DOHH2 (cell line): ENCODE data around the gene HGF.

Experiments
- H3F3A ChIP-seq: fragments of 200-600 bp; sonication (generic), shearing (Covaris generic); 2 replicates; pipeline ENCODE4 v1.6.0; 2016; ENCODE audit warnings: antibody characterized with exemption, mild to moderate bottlenecking; ENCODE audit not compliant: control insufficient read depth, insufficient read depth
- H3K27ac ChIP-seq: fragments of 200-600 bp; sonication (generic); 2 replicates; pipeline ENCODE4 v1.5.1; 2014; ENCODE audit warnings: low read depth, mild to moderate bottlenecking, low read length, moderate library complexity
- H3K27me3 ChIP-seq: fragments of 200-600 bp; sonication (generic); 2 replicates; pipeline ENCODE4 v1.6.1; 2014; ENCODE audit warnings: mild to moderate bottlenecking, low read length, mixed read lengths; ENCODE audit not compliant: control insufficient read depth
- H3K36me3 ChIP-seq: fragments of 200-600 bp; sonication (generic); 2 replicates; pipeline ENCODE4 v1.6.1; 2014; ENCODE audit warnings: mild to moderate bottlenecking, low read length, moderate library complexity, mixed read lengths; ENCODE audit not compliant: control insufficient read depth
- H3K4me1 ChIP-seq: fragments of 200-600 bp; sonication (generic); 2 replicates; pipeline ENCODE4 v1.6.1; 2014; ENCODE audit warnings: mild to moderate bottlenecking, low read length, mixed read lengths; ENCODE audit not compliant: control insufficient read depth
- H3K4me2 ChIP-seq: fragments of 200-600 bp; sonication (generic); 2 replicates; pipeline ENCODE4 v1.6.0; 2014; ENCODE audit warnings: mild to moderate bottlenecking, low read length, moderate library complexity
- H3K4me3 ChIP-seq: fragments of 200-600 bp; sonication (generic); 2 replicates; pipeline ENCODE4 v1.5.1; 2014; ENCODE audit warnings: mild to moderate bottlenecking, low read length, mixed read lengths
- H3K79me2 ChIP-seq: fragments of 200-600 bp; sonication (generic); 2 replicates; pipeline ENCODE4 v1.6.1; 2014; ENCODE audit warnings: mild to moderate bottlenecking, low read length, mixed read lengths; ENCODE audit not compliant: control insufficient read depth
- H3K9me2 ChIP-seq: fragments of 200-600 bp; sonication (generic); replicated peaks from 2 replicates; pipeline ENCODE4 v1.6.1; 2014; ENCODE audit warnings: mild to moderate bottlenecking, low read length, mixed read lengths; ENCODE audit not compliant: control insufficient read depth
- H3K9me3 ChIP-seq: fragments of 200-600 bp; sonication (generic); 2 replicates; pipeline ENCODE4 v1.6.1; 2014; ENCODE audit warnings: antibody characterized with exemption, low read length, mixed read lengths; ENCODE audit not compliant: control insufficient read depth, insufficient read depth
- H4K20me1 ChIP-seq: fragments of 200-600 bp; sonication (generic); 2 replicates; pipeline ENCODE4 v1.6.0; 2014; ENCODE audit warnings: low read depth, mild to moderate bottlenecking, antibody characterized with exemption, low read length, moderate library complexity; ENCODE audit not compliant: control insufficient read depth, insufficient read depth
- EZH2phosphoT487 ChIP-seq: fragments of 200-600 bp; sonication (generic); IDR thresholded peaks from 2 replicates; pipeline ENCODE4 v1.6.1; 2017; ENCODE audit warnings: borderline replicate concordance, mild to moderate bottlenecking, antibody characterized with exemption, low read length, moderate library complexity, mixed read lengths
- TF ChIP-seq, protein P1 (sequence below): fragments of 200-600 bp; sonication (generic); IDR thresholded peaks from one replicate; pipeline ENCODE4 v1.5.1; 2014; ENCODE audit warnings: antibody characterized with exemption, mild to moderate bottlenecking, low read depth, low read length; ENCODE audit not compliant: poor library complexity, severe bottlenecking

Gene HGF

DNA sequence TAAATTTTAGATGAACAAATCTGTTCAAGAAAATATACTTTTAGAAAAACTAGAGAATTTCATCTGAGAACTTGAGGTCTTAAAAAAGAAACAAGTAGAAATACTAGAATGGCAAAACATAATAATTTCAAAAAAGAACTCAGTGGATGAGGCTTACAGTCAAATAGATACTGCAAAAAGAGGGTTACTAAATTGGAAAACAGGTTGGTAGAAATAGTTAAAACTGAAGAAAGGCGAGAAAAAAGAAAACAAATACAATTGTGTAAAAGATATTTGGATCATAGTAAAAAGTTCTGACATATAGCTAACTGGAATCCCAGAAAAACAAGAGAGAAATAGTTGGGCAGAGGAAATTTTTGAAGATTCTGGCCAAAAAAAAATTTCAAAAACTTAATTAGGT, 117.6 kb downstream of the HGF start:
- no peaks in the 10 kb centered on the region for H3K79me2 ChIP-seq
- H3K36me3 ChIP-seq = no peaks in the 10 kb centered on the region
- H3K9me3 ChIP-seq = peaks cover 8% of the 10 kb centered on the region; the same call in 1 of the 2 replicates
- H3K27me3 ChIP-seq = no peaks in the 10 kb centered on the region
- no peak for TF ChIP-seq EZH2phosphoT487
- TF ChIP-seq, protein P1, sequence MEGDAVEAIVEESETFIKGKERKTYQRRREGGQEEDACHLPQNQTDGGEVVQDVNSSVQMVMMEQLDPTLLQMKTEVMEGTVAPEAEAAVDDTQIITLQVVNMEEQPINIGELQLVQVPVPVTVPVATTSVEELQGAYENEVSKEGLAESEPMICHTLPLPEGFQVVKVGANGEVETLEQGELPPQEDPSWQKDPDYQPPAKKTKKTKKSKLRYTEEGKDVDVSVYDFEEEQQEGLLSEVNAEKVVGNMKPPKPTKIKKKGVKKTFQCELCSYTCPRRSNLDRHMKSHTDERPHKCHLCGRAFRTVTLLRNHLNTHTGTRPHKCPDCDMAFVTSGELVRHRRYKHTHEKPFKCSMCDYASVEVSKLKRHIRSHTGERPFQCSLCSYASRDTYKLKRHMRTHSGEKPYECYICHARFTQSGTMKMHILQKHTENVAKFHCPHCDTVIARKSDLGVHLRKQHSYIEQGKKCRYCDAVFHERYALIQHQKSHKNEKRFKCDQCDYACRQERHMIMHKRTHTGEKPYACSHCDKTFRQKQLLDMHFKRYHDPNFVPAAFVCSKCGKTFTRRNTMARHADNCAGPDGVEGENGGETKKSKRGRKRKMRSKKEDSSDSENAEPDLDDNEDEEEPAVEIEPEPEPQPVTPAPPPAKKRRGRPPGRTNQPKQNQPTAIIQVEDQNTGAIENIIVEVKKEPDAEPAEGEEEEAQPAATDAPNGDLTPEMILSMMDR = no peak
- H3F3A ChIP-seq = no peaks in the 10 kb centered on the region
- no peak overlapping the region for H3K4me2 ChIP-seq
- no peaks in the 10 kb centered on the region for H4K20me1 ChIP-seq
- no peak overlapping the region for H3K4me3 ChIP-seq
- H3K9me2 ChIP-seq = no peaks in the 10 kb centered on the region
- no peak overlapping the region for H3K27ac ChIP-seq
- H3K4me1 ChIP-seq = no peaks in the 10 kb centered on the region
